Measurements from ENCODE around the gene GNAQ. TPM values are rescaled to one million over a fixed set of nuclear protein-coding genes. Genes with fewer than 3 reads are reported as not detected.

Gene GNAQ
- total RNA-seq, 1 donor from 2014 or later: 46.9 TPM

GRCh38 chr9:77989909-77990308 lies 41.7 kb downstream of the GNAQ start:
- no peak overlapping the region for H3K4me3 Mint-ChIP-seq

GRCh38 chr9:77989458-77989857 lies 42.2 kb downstream of the GNAQ start:
- peaks cover 10% of the 10 kb centered on the region for H3K36me3 Mint-ChIP-seq
- DNase-seq (ENCODE audit: low spot score in 2 of 2, unreplicated experiment in 2 of 2): no peak
- no peak for TF ChIP-seq CTCF (IDR thresholded peaks at IDR 0.05; ENCODE audit: unreplicated experiment)
- H3K9me3 Mint-ChIP-seq: peaks cover 5% of the 10 kb centered on the region
- no peak overlapping the region for H3K4me3 Mint-ChIP-seq
- no peaks in the 10 kb centered on the region for H3K27me3 Mint-ChIP-seq (ENCODE audit: low read depth)
- no peak overlapping the region for H3K27ac Mint-ChIP-seq
- peaks cover 7% of the 10 kb centered on the region for H3K4me1 Mint-ChIP-seq

More at GRCh38 chr9:77989909-77990308, 41.7 kb downstream of the GNAQ start:
- H3K9me3 Mint-ChIP-seq: peaks cover 5% of the 10 kb centered on the region
- DNase-seq (ENCODE audit: low spot score in 2 of 2, unreplicated experiment in 2 of 2): no peak
- no peaks in the 10 kb centered on the region for H3K27me3 Mint-ChIP-seq (ENCODE audit: low read depth)
- H3K4me1 Mint-ChIP-seq: peaks cover 7% of the 10 kb centered on the region
- H3K27ac Mint-ChIP-seq: peak overlapping the region; percentile 15
- H3K36me3 Mint-ChIP-seq: peaks cover 10% of the 10 kb centered on the region
- no peak for TF ChIP-seq CTCF (IDR thresholded peaks at IDR 0.05; ENCODE audit: unreplicated experiment)

GRCh38 chr9:77988630-77989029 lies 43.0 kb downstream of the GNAQ start:
- no peaks in the 10 kb centered on the region for H3K27me3 Mint-ChIP-seq (ENCODE audit: low read depth)
- H3K27ac Mint-ChIP-seq: no peak overlapping the region

GRCh38 chr9:77987880-77988525 lies 43.6 kb downstream of the GNAQ start:
- Mint-ChIP-seq H3K27me3 (ENCODE audit: low read depth) (no peaks in the 10 kb centered on the region), H3K9me3 (peaks cover 5% of the 10 kb centered on the region), H3K36me3 (peaks cover 10% of the 10 kb centered on the region), H3K4me1 (peaks cover 7% of the 10 kb centered on the region), H3K4me3 (no peak overlapping the region), H3K27ac (no peak overlapping the region)
- DNase-seq (ENCODE audit: low spot score in 2 of 2, unreplicated experiment in 2 of 2): no peak
- TF ChIP-seq CTCF (IDR thresholded peaks at IDR 0.05; ENCODE audit: unreplicated experiment): no peak

More at GRCh38 chr9:77988630-77989029, 43.0 kb downstream of the GNAQ start:
- Mint-ChIP-seq H3K9me3 (peaks cover 5% of the 10 kb centered on the region), H3K4me3 (no peak overlapping the region), H3K4me1 (peaks cover 7% of the 10 kb centered on the region), H3K36me3 (peaks cover 10% of the 10 kb centered on the region)
- DNase-seq (ENCODE audit: low spot score in 2 of 2, unreplicated experiment in 2 of 2): no peak
- TF ChIP-seq CTCF (IDR thresholded peaks at IDR 0.05; ENCODE audit: unreplicated experiment): no peak

GRCh38 chr9:77987081-77987656 lies 44.4 kb downstream of the GNAQ start:
- Mint-ChIP-seq H3K4me1 (peaks cover 7% of the 10 kb centered on the region), H3K36me3 (peaks cover 9% of the 10 kb centered on the region), H3K4me3 (no peak overlapping the region), H3K27me3 (ENCODE audit: low read depth) (no peaks in the 10 kb centered on the region), H3K27ac (no peak overlapping the region), H3K9me3 (peaks cover 4% of the 10 kb centered on the region)
- no peak for DNase-seq (ENCODE audit: low spot score in 2 of 2, unreplicated experiment in 2 of 2)
- TF ChIP-seq CTCF (IDR thresholded peaks at IDR 0.05; ENCODE audit: unreplicated experiment): no peak
